Stimulated activated CD4-positive, alpha-beta T cell treated with anti-CD3 and anti-CD28 coated beads, TNF-alpha, amount 100 ng/mL, for 4 hours (primary cell): ENCODE measurements around the gene SORCS2.

Experiments
- DNase-seq, 3 experiments: peaks; one replicate each; pipeline ENCODE4 v3.0.0-alpha.2; 2020; ENCODE audit warnings: low read depth in 3 of 3

The SORCS2 gene

GRCh38 chr4:7761312-7761711 lies 569.0 kb downstream of the SORCS2 start:
- DNase-seq: no peak

GRCh38 chr4:7761720-7762119 lies 569.4 kb downstream of the SORCS2 start:
- DNase-seq: peak in 2 of 3 experiments; percentile 21 to 32

DNA sequence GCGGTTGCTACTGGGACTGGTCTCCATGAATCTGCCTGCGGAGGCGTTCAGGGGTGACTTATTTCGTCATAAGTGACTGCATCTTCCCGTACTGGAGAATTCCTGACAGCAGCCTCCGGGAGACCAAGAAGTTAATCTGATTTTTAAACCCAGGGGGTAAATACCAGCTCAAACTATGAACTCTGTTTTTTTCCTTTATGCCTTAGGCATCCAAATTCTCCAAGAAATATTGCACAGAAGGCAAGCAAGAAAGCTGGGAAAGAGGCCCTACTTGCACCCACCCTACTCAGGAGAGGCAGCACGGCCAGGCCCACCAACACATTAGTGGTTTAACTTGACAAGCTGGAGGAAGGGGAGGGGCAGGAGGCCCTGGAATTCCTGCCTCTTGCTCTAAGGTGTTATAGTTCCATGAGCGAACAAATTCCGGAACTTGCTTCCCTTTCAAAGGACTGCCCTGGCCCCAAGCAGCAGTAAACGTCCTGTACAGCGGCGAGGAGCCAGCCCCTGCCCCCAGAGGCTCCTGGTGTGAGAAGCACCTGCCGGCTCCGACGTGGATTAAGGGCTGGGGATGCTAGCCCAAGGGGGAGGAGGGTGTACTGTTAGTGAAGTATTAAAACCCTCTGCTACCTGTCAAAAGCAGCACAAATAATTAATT lies 570.2 kb downstream of the SORCS2 start:
- DNase-seq: no peak

GRCh38 chr4:7763106-7763505 lies 570.8 kb downstream of the SORCS2 start:
- no peak for DNase-seq

DNA sequence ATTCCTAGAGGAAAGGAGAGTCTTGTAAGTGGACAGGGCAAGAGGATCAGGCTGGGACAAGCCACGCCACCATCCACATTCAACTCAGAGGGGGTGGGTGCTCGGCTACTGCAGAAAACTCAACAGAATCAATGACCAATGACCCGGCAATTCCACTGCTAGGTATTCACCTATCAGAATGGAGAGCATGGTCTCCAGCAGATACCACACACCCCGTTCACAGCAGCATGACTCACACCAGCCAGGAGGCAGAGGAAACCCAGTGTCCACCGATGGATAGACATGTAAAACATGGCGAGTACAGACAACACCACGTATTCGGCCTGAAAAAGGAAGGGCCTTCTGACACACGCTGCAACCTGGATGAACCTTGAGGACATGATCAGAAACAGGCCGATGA lies 571.5 kb downstream of the SORCS2 start:
- DNase-seq: no peak

- no peak for DNase-seq
Measured at GRCh38 chr4:7764466-7764865, 572.1 kb downstream of the SORCS2 start.

DNA sequence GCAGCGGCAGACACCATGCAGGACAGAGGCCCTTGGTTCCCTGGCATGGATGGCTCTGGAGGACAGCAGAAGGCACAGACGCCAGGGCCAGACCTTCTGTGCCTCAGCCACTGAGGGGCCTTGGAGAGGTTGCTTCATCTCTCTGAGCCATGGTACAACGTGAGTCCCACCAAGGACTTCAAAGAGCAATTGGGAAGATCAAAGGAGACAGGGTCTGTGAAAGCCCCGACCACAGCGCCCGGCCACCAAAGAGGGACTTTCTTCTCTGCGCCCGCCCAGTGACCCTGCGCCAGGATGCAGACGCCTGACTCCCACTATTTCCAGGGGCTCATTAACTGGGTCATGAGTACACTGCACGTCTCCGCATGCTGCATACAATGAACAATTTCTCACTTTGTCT lies 573.3 kb downstream of the SORCS2 start:
- no peak for DNase-seq

GRCh38 chr4:7766086-7766485 lies 573.7 kb downstream of the SORCS2 start:
- DNase-seq: no peak

DNA sequence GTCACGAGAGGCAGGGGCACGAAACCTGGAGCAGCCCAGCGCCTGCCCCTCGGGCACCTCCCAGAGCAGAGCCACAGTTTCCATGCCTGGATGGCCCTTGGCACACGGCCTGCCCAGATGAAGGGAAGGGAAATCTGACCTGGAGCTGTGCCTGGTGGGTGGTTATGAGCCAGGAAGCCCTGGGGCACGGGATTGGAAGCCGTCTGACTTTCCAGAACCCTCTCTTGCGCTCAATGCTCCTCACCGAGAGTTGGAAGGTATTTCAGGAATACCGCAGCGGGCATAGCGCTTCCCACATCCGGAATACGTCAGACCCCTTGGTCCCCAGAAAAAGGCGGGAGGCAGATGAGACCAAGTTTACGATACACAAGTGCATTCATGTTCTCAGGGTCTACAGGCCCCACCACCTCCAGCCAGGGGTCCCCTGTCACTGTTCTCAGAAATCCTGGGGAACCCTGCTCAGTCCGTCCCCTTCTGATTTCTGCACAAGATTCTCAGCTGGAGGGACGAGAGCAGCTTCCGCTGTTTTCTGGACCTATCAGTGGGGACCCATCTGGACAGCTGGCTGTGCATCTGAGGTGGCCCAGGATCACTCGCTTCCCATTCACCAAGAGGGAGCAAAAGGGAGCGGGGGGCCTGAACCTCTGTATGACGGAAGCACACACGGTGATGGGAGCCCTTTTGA lies 574.5 kb downstream of the SORCS2 start:
- no peak for DNase-seq

GRCh38 chr4:7767526-7767925 lies 575.2 kb downstream of the SORCS2 start:
- no peak for DNase-seq

DNA sequence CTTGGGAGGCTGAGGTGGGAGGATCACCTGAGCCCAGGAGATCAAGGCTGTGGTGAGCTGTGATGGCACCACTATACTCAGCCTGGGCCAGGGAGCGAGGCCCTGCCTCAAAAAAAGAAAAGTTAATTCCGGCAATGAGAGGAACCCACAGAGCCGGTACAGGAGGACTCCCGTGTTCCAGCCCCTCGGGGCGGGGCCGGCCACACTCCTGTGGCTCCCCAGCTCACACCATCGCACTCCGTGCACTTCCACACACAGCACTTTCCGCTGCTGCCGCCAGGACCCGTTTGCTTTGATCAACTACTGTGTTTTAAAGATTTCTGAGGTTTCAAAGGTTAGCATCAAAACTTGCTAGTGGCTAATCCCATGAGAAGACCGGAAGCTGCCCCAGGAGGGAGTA lies 575.6 kb downstream of the SORCS2 start:
- DNase-seq: no peak

GRCh38 chr4:7768736-7769135 lies 576.4 kb downstream of the SORCS2 start:
- no peak for DNase-seq

DNA sequence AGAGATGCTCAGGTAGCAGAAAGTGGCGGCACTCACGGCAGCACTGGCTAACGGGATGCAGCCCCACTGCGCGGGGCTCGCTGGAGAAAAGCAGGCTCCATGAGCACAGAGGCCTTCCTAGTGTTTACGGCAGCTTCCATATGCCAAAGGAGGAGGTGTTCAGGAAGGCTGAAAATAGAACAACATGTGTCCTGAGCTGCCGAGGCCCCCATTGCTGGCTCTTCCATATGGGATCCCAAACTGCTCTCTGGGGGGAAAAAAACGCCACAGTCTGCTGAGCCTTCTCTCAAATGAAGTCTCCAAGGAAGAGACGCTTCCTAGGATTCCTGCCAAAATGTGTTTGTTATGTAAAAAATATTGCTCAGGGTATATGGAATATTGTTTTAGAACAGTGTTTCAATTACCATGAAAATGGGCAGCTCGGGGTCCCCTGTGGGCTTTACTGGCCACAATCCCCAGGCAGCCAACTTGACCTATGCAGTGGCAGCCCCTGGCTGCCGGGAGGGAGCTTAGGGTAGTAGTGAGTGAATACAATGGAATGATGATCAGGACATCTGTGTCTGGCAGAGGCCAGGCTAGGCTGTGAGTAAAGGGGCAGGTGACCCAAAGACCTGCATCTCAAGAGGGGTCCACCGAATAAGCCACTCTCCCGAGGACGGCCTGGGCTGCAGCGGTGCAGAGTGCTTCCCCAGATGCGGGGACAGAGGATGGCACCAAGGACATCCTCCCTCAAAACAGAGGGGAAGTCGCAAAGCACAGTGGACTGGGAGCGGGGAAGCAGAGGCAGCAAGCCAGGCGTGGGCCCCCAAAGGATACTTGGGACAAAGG lies 577.3 kb downstream of the SORCS2 start:
- no peak for DNase-seq

GRCh38 chr4:7770224-7771050 lies 578.1 kb downstream of the SORCS2 start:
- no peak for DNase-seq

- DNase-seq: peak in 1 of 3 experiments; percentile 49
Measured at GRCh38 chr4:7771056-7771455, 578.7 kb downstream of the SORCS2 start.

DNA sequence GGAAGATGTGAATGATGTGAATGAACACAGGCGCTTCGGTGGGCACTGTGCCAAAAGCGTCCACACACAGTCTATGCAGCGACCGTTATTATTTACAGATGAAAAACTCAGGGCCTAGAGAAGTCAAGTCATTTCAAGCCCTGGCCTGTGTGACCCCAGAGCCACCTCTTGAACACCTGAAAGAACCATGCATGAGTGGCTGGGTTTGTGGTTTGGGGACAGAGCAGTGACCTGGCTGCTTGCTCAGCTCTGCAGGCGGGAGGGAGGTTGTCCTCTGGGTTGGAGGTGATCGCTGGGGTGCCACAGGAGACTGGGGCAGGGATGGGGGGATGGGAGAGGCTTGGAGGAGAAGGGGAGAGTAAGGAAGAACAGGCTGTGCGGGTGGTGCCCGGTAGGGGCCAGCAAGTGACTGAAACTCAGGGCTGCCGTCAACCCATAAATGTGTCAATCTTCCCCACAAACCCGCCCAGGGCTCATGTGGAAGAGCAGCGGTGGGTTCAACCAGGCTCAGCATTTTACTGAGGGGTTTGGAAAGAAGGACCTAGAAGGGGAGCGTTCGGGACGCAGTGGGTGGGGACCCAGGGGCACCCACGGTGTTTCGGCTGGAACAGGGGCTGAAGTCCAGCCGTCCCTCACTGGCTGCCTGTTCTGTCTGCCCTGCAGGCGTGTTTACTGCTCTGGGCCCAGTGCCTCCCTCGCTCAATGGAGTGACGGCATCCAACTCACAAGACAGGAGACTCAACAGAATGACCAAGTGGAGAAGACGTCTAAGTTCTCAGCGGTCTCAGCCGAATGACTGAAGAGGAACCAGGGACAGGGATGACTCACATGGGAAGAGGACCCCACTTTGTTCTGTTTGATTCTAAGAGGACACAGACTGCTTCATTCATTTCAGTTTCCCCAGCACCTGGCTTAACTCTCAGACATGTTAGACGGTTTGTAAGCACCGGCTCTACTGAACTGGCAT lies 579.5 kb downstream of the SORCS2 start:
- DNase-seq: no peak

DNA sequence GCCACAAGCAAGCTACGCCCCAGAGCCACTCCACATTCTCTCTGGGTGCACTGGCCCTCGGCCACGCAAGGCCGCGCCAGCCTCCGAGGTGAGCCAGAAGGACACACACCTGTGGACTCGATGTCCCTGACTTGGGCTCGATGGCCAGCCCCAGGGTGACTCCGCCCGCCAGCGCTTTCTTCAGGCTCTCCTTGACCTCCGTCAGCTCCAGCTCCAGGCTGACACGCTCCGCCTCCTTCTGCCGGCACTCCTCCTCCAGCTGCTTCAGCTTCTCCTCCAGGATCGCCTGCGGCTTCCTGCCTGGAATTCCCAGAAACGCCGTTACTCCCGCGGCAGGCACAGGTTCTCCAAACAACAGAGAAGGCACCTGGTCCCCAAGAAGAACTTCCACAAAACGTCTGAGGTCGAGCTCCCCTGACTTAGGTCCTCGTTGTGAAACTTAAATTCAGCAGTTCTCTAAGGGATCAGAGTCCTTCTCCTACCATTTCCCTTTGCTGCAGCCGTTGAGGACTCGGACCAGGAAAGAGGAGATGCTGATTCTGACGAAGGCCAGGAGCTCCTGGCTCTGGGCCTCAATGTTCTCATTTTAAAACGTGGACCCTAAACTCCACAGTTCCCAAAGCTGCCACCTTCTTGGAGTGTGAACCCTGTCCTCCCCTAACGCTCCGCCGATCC lies 580.5 kb downstream of the SORCS2 start:
- DNase-seq: no peak

DNA sequence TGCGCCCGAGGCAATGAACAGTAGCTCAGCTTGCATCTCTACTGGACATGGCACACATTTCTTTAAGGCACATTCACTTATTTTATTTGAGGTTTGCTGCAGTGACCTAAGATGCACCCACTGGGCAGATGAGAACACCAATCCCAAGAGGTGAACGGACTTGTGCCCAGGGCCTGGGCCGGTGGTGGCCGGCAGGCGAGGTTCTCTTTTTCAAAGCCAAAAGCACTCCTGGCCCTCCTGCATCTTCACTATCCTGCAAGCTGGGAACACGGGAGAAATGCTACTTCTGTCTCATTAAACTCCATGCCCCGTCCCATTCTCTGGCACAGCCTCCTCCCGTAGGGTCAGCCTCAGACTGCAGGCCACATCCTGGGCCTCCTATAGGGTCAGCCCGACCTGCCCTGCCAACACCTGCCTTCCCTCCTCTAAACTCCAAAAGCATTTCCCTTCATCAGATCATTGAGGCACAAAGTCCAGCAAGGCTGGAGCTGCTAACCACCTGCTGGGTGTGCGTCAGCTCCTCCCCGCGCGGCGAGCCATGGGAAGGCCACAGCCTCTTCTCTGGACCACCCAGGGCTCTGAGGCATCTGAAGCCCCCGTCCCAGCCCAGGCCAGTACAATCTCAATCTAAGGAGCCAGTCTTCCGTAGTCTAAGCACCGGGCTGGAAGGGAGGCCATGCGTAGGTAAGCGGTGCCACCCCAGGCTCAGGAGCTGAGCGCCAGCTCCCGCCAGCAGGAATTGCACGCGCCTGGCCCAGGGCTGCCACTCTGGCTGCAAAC lies 581.3 kb downstream of the SORCS2 start:
- no peak for DNase-seq
